GM21390 (cell line): ENCODE data around the gene NFASC.

Source experiments
- ATAC-seq: cut with Tn5 transposase; IDR thresholded peaks from one replicate; pipeline ENCODE4 v1.9.1; 2021; ENCODE audit not compliant: unreplicated experiment

Gene NFASC

GRCh38 chr1:204979306-204979705, 108.6 kb downstream of the NFASC start:
- ATAC-seq = no peak

GRCh38 chr1:204979891-204980649, 109.4 kb downstream of the NFASC start:
- ATAC-seq = no peak

GRCh38 chr1:204980840-204981405, 110.3 kb downstream of the NFASC start:
- no peak for ATAC-seq

- no peak for ATAC-seq
Measured at GRCh38 chr1:204983136-204983535, 112.5 kb downstream of the NFASC start.

- no peak for ATAC-seq
Measured at GRCh38 chr1:204983881-204984280, 113.2 kb downstream of the NFASC start.

GRCh38 chr1:204984499-204984898, 113.8 kb downstream of the NFASC start:
- ATAC-seq = no peak

- ATAC-seq = no peak
Measured at GRCh38 chr1:204986181-204986580, 115.5 kb downstream of the NFASC start.

GRCh38 chr1:204987689-204988088, 117.0 kb downstream of the NFASC start:
- ATAC-seq = no peak

- ATAC-seq = no peak
Measured at GRCh38 chr1:204988196-204988595, 117.5 kb downstream of the NFASC start.

GRCh38 chr1:204989266-204990058, 118.8 kb downstream of the NFASC start:
- no peak for ATAC-seq

GRCh38 chr1:204990059-204990664, 119.5 kb downstream of the NFASC start:
- ATAC-seq = no peak

- ATAC-seq = no peak
Measured at GRCh38 chr1:204990721-204991341, 120.2 kb downstream of the NFASC start.

- no peak for ATAC-seq
Measured at GRCh38 chr1:204991342-204991844, 120.7 kb downstream of the NFASC start.

- ATAC-seq = no peak
Measured at GRCh38 chr1:204992201-204992997, 121.7 kb downstream of the NFASC start.

- no peak for ATAC-seq
Measured at GRCh38 chr1:204992998-204993314, 122.3 kb downstream of the NFASC start.

- no peak for ATAC-seq
Measured at GRCh38 chr1:204994086-204994862, 123.6 kb downstream of the NFASC start.

- no peak for ATAC-seq
Measured at GRCh38 chr1:204996981-204997380, 126.3 kb downstream of the NFASC start.

- no peak for ATAC-seq
Measured at GRCh38 chr1:204997591-204998355, 127.1 kb downstream of the NFASC start.

- no peak for ATAC-seq
Measured at GRCh38 chr1:205001162-205001561, 130.5 kb downstream of the NFASC start.
